Central memory CD4-positive, alpha-beta T cell (primary cell): Measurements from ENCODE around the gene CDH18.

Source experiments
- DNase-seq: peaks from one replicate; pipeline ENCODE4 v3.0.0; 2022

The CDH18 gene

GRCh38 chr5:19728571-19728970, 259.4 kb downstream of the CDH18 start:
- no peak for DNase-seq

- no peak for DNase-seq
Observed at GRCh38 chr5:19719109-19719508, 268.9 kb downstream of the CDH18 start.

- DNase-seq, result no peak
Observed at GRCh38 chr5:19713740-19714139, 274.3 kb downstream of the CDH18 start.

GRCh38 chr5:19709403-19709802, 278.6 kb downstream of the CDH18 start:
- no peak for DNase-seq

- DNase-seq, result no peak
Observed at GRCh38 chr5:19706776-19707175, 281.2 kb downstream of the CDH18 start.

GRCh38 chr5:19701731-19702130, 286.3 kb downstream of the CDH18 start:
- no peak for DNase-seq

GRCh38 chr5:19694949-19695611, 292.9 kb downstream of the CDH18 start:
- no peak for DNase-seq

GRCh38 chr5:19690978-19691377, 297.0 kb downstream of the CDH18 start:
- DNase-seq, result no peak

- DNase-seq, result no peak
Observed at GRCh38 chr5:19685473-19685872, 302.5 kb downstream of the CDH18 start.

- no peak for DNase-seq
Observed at GRCh38 chr5:19676895-19677294, 311.1 kb downstream of the CDH18 start.

- DNase-seq, result no peak
Observed at GRCh38 chr5:19660679-19661078, 327.3 kb downstream of the CDH18 start.

GRCh38 chr5:19655627-19656026, 332.4 kb downstream of the CDH18 start:
- DNase-seq, result no peak

- no peak for DNase-seq
Observed at GRCh38 chr5:19638461-19638860, 349.5 kb downstream of the CDH18 start.

- no peak for DNase-seq
Observed at GRCh38 chr5:19630876-19631275, 357.1 kb downstream of the CDH18 start.

GRCh38 chr5:19626211-19626610, 361.8 kb downstream of the CDH18 start:
- DNase-seq, result no peak

GRCh38 chr5:19625562-19625961, 362.4 kb downstream of the CDH18 start:
- DNase-seq, result no peak

GRCh38 chr5:19619571-19619970, 368.4 kb downstream of the CDH18 start:
- DNase-seq, result no peak

- no peak for DNase-seq
Observed at GRCh38 chr5:19616701-19617215, 371.2 kb downstream of the CDH18 start.

GRCh38 chr5:19615661-19616060, 372.3 kb downstream of the CDH18 start:
- DNase-seq, result no peak

- no peak for DNase-seq
Observed at GRCh38 chr5:19615071-19615470, 372.9 kb downstream of the CDH18 start.

- DNase-seq, result no peak
Observed at GRCh38 chr5:19608444-19609002, 379.5 kb downstream of the CDH18 start.

- no peak for DNase-seq
Observed at GRCh38 chr5:19605846-19606407, 382.1 kb downstream of the CDH18 start.

- DNase-seq, result no peak
Observed at GRCh38 chr5:19584131-19584530, 403.9 kb downstream of the CDH18 start.

GRCh38 chr5:19577882-19578281, 410.1 kb downstream of the CDH18 start:
- DNase-seq, result no peak
